K562 (cell line): ENCODE data around the gene SOX8. TPM values are rescaled to one million over a fixed set of nuclear protein-coding genes. Genes with fewer than 3 reads are reported as not detected.
A peak's percentile ranks its signal among the peaks of the same experiment; 100 is the strongest.

Source experiments
- ATAC-seq: fragments of 200-7000 bp; cut with Tn5 transposase; 3 replicates; pipeline ENCODE4 v1.9.1; 2020; ENCODE audit warnings: moderate library complexity
- BruUV-seq: library from RNA; stranded (reverse); fragments of 400-500 nt; replicated peaks from 2 replicates; lab custom pipeline; 2021; lab: Mats Ljungman, UMichigan
- CTCF ChIA-PET: fragments of 300-600 bp; formaldehyde crosslinking; extraction: SDS; loops from one replicate; lab custom pipeline; 2021; ENCODE audit warnings: low intra/inter-chr PET ratio; lab: Yijun Ruan, JAX
- POLR2A ChIA-PET: fragments of 300-600, 350-650 bp; sonication (Branson Sonifier 250); formaldehyde crosslinking; extraction: SDS; loops from one replicate; lab custom pipeline; 2021; ENCODE audit warnings: antibody characterized with exemption, inconsistent platforms; lab: Yijun Ruan, JAX
- DNase-seq, 4 experiments: peaks; one replicate each; pipeline versions ENCODE4 v3.0.0 to v3.0.0-alpha.2; 2011 to 2018; ENCODE audit warnings: low spot score in 3 of 4, mixed read lengths in 3 of 4; ENCODE audit errors: extremely low read depth in 1 of 4
- FAIRE-seq: peaks from 2 replicates; lab custom pipeline; 2011; peaks lifted over from hg19 to GRCh38; lab: Jason Lieb, UNC
- H2AFZ ChIP-seq: 2 replicates; pipeline ENCODE4 v1.6.0; 2011; ENCODE audit warnings: low read depth, low read length, control low read depth, inconsistent platforms
- H3K27ac ChIP-seq: fragments of 200-600 bp; 3 replicates; pipeline ENCODE4 v1.8.0; 2011; ENCODE audit warnings: low read depth, mild to moderate bottlenecking, control low read depth, inconsistent platforms, low read length, moderate library complexity, mixed read lengths; ENCODE audit errors: extremely low read depth
- H3K27me3 ChIP-seq, 2 experiments: fragments of 300-600 bp in 1 of 2; 2 replicates in 1 of 2; 3 replicates in 1 of 2; pipeline versions ENCODE4 v1.6.0 to v1.8.0; 2011; ENCODE audit warnings: inconsistent platforms in 2 of 2, low read length in 2 of 2, mild to moderate bottlenecking in 1 of 2, mixed read lengths in 1 of 2, moderate library complexity in 1 of 2; ENCODE audit not compliant: control insufficient read depth in 2 of 2, insufficient read depth in 2 of 2
- H3K36me3 ChIP-seq: fragments of 300-600 bp; 3 replicates; pipeline ENCODE4 v1.8.0; 2011; ENCODE audit warnings: mild to moderate bottlenecking, low read length, inconsistent platforms; ENCODE audit not compliant: control insufficient read depth, insufficient read depth
- H3K4me1 ChIP-seq, 2 experiments: fragments of 200-600 bp in 1 of 2; replicated peaks in 1 of 2; 2 replicates in 1 of 2; 3 replicates in 1 of 2; pipeline versions ENCODE4 v1.5.1 to v1.8.0; 2011; ENCODE audit warnings: inconsistent platforms in 2 of 2, low read length in 2 of 2, mild to moderate bottlenecking in 1 of 2, mixed read lengths in 1 of 2, moderate library complexity in 1 of 2; ENCODE audit not compliant: control insufficient read depth in 2 of 2, insufficient read depth in 2 of 2
- H3K4me2 ChIP-seq: 2 replicates; pipeline ENCODE4 v1.6.1; 2011; ENCODE audit warnings: low read length, control low read depth, inconsistent platforms, mixed read lengths; ENCODE audit not compliant: insufficient read depth
- H3K4me3 ChIP-seq: fragments of 200-600 bp; sonication (generic), shearing (Covaris generic); 2 replicates; pipeline ENCODE4 v1.5.1; 2016; ENCODE audit warnings: control low read depth, inconsistent platforms
- H3K79me2 ChIP-seq: fragments of 200-600 bp; 3 replicates; pipeline ENCODE4 v1.8.0; 2011; ENCODE audit warnings: low read length, inconsistent platforms; ENCODE audit not compliant: control insufficient read depth, insufficient read depth
- H3K9ac ChIP-seq, 2 experiments: 2 replicates each; pipeline versions ENCODE4 v1.6.0 to v1.6.1; 2011; ENCODE audit warnings: low read depth in 2 of 2, low read length in 2 of 2, control low read depth in 1 of 2, inconsistent platforms in 1 of 2, mild to moderate bottlenecking in 1 of 2, mixed read lengths in 1 of 2; ENCODE audit not compliant: insufficient read depth in 1 of 2
- H3K9me1 ChIP-seq: one replicate; pipeline ENCODE4 v1.6.0; 2011; ENCODE audit warnings: inconsistent platforms, mild to moderate bottlenecking, low read length, moderate library complexity; ENCODE audit not compliant: control insufficient read depth, insufficient read depth
- H3K9me3 ChIP-seq: replicated peaks from 2 replicates; pipeline ENCODE4 v1.5.1; 2011; ENCODE audit warnings: low read depth, low read length, inconsistent platforms; ENCODE audit not compliant: control insufficient read depth, insufficient read depth
- H4K20me1 ChIP-seq: replicated peaks from 2 replicates; pipeline ENCODE4 v1.6.1; 2011; ENCODE audit warnings: low read length, inconsistent platforms, mixed read lengths; ENCODE audit not compliant: control insufficient read depth, insufficient read depth
- EGR1 ChIP-seq: fragments of 450-650 bp; conservative IDR thresholded peaks from 2 replicates; pipeline ENCODE4 v1.6.1; 2017; ENCODE audit warnings: mild to moderate bottlenecking
- HNRNPL ChIP-seq: fragments of 200-400 bp; formaldehyde crosslinking; IDR thresholded peaks from 2 replicates; pipeline ENCODE4 v1.6.1; 2017; ENCODE audit warnings: low read depth, mild to moderate bottlenecking, low read length
- HNRNPLL ChIP-seq: fragments of 200-400 bp; formaldehyde crosslinking; IDR thresholded peaks from 2 replicates; pipeline ENCODE4 v1.6.1; 2017; ENCODE audit warnings: low read length, low read depth, mild to moderate bottlenecking; ENCODE audit not compliant: poor library complexity, severe bottlenecking
- NELFE ChIP-seq: IDR thresholded peaks from 2 replicates; pipeline ENCODE4 v1.6.1; 2011; ENCODE audit warnings: mild to moderate bottlenecking; ENCODE audit not compliant: insufficient read depth, insufficient read length
- ZFX ChIP-seq: sonication (generic); formaldehyde crosslinking; IDR thresholded peaks from 2 replicates; pipeline ENCODE4 v1.8.0; 2022; ENCODE audit warnings: mild to moderate bottlenecking, missing genetic modification reagents, moderate library complexity
- WGBS: fragments of 100-300 bp; shearing (Covaris generic); methylation state at CpG from one replicate; pipeline ENCODE4 v1.1.6; 2016; ENCODE audit warnings: low coverage, mixed read lengths; ENCODE audit not compliant: insufficient coverage; ENCODE audit errors: missing lambda C conversion rate; 5-methylcytosine and 5-hydroxymethylcytosine counted together
- in situ Hi-C: fragments of 300-500 bp; cut with MboI; formaldehyde crosslinking; loops from 4 replicates; pipeline ENCODE4 v1.15.0; 2018; ENCODE audit warnings: inconsistent platforms, mixed read lengths
- intact Hi-C: fragments of 100-400 bp; cut with micrococcal nuclease; formaldehyde crosslinking; loops from 2 replicates; pipeline ENCODE4 v1.14.2; 2022
- polyA plus RNA-seq, 8 experiments: library from polyadenylated mRNA; depleted of rRNA in 4 of 8; stranded (reverse) in 5 of 8; unstranded in 3 of 8; fragments of >200 nt; fragmentation: Nextera tagmentation in 2 of 8; fragmentation: Illumina TruSeq in 1 of 8; extraction: Ambion mirVana in 2 of 8; extraction: Trizol in 1 of 8; gene quantifications; 2 replicates each; pipeline versions ENCODE4 v1.2.1 to v1.2.3, GENCODE V29; 2011 to 2014; ENCODE audit warnings: inconsistent platforms in 1 of 8, missing spikeins in 1 of 8
- total RNA-seq, 7 experiments: library from RNA; depleted of rRNA in 6 of 7; stranded (reverse); fragments of >200 nt in 6 of 7; fragmentation: Illumina TruSeq in 2 of 7; extraction: Trizol in 2 of 7; gene quantifications; 2 replicates each; pipeline versions ENCODE4 v1.2.1 to v1.2.3, GENCODE V29; 2011 to 2021; ENCODE audit warnings: low replicate concordance in 1 of 7
- TF ChIP-seq, protein P1 (sequence below), 2 experiments: fragments of 250-450 bp in 1 of 2; fragments of 450-650 bp in 1 of 2; sonication (Bioruptor Pico) in 1 of 2; IDR thresholded peaks; 2 replicates each; pipeline versions ENCODE4 v1.6.1 to v1.8.0; 2016 to 2021; ENCODE audit warnings: mild to moderate bottlenecking in 2 of 2, moderate library complexity in 2 of 2, missing compliant biosample characterization in 1 of 2, missing genetic modification characterization in 1 of 2
- TF ChIP-seq, protein P2 (sequence below): sonication (generic); formaldehyde crosslinking; IDR thresholded peaks from 2 replicates; pipeline ENCODE4 v1.8.1; 2023; ENCODE audit warnings: mild to moderate bottlenecking, missing genetic modification reagents
- TF ChIP-seq, protein P3 (sequence below), 2 experiments: IDR thresholded peaks; 2 replicates each; pipeline ENCODE4 v1.6.1; 2012; ENCODE audit warnings: improper control_type of control experiment in 2 of 2, low read depth in 2 of 2, low read length in 2 of 2, borderline replicate concordance in 1 of 2

The SOX8 gene
- total and polyA plus RNA-seq, 9 of the 15 experiments (the other 6 are each of a cell fraction or from before 2014, with no cell fraction given): 0.07 to 0.15 (median 0.15) TPM; not detected in 6

DNA sequence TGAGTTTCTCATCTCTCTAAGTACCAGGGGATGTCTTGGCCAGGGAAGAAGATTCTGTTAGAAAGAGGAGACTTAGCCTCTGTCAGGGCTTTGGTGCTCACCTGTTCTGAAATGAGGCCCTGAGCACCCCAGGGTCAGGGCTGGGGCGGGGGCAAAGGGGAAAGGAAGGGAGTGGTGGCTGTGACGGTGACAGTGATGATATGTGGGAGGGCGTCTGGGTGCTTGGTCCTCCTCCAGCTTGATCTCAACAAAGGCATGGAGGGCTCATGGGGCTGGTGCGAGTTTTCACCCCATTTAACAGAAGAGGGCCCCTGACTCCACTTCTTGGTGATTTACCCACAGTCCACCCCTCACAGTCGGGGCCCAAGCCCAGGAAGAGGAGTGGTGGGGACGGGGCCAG lies 15.1 kb downstream of the SOX8 start (continued):
- TF ChIP-seq, protein P1, sequence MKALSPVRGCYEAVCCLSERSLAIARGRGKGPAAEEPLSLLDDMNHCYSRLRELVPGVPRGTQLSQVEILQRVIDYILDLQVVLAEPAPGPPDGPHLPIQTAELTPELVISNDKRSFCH (CRISPR knock-in tag; IDR thresholded peaks at IDR 0.05): no peak
- TF ChIP-seq, protein P1 (tag; IDR thresholded peaks at IDR 0.05): no peak
- TF ChIP-seq ZFX (CRISPR knock-in tag) (no peak), HNRNPL (no peak)
- TF ChIP-seq, protein P2, sequence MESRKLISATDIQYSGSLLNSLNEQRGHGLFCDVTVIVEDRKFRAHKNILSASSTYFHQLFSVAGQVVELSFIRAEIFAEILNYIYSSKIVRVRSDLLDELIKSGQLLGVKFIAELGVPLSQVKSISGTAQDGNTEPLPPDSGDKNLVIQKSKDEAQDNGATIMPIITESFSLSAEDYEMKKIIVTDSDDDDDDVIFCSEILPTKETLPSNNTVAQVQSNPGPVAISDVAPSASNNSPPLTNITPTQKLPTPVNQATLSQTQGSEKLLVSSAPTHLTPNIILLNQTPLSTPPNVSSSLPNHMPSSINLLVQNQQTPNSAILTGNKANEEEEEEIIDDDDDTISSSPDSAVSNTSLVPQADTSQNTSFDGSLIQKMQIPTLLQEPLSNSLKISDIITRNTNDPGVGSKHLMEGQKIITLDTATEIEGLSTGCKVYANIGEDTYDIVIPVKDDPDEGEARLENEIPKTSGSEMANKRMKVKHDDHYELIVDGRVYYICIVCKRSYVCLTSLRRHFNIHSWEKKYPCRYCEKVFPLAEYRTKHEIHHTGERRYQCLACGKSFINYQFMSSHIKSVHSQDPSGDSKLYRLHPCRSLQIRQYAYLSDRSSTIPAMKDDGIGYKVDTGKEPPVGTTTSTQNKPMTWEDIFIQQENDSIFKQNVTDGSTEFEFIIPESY (CRISPR knock-in tag): no peak

DNA sequence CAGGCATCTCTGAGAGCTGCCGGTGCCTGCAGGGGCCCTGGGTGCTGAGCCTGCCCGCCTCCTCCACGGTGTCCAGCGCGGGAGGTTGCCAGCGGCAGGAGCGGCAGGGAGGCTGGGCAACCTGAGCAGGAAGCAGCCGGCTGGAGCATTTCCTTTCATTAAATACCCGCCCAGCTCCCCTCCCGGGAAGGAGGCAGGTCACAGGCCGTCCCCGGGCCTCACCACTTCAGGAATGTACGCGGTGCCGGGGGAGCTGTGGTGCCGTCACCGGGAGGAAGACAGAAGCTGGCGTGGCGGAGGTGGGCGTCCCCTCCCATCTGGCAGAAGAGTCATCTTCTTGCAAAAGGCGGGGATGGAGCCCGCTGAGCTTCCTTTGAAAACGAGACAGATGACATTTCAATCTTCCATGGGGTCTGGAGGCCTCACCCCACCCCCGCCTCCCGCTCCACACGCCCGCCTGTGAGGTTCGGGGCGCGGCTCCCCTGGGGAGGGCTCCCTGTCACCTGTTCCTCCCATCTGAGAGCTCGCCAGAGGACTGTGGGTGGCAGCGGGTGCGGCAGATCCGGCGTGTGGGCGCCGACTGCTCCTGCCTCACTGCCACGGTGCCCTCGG lies 16.0 kb downstream of the SOX8 start:
- FAIRE-seq (no peak), DNase-seq (no peak), ATAC-seq (no peak)
- ChIA-PET POLR2A (interaction anchor here (0.6 to 1.2 kb wide), 3 partner anchors 15 to 157 kb away, joined by 3 read pairs; no protein-coding TSS in a partner anchor), CTCF (no interaction called here)
- H4K20me1 ChIP-seq: peaks cover 8% of the 10 kb centered on the region
- H3K9me3 ChIP-seq: 0 out of 2 replicates have a peak, but pooled peaks cover 2% of the 10 kb centered on the region
- H3K36me3 ChIP-seq: no peaks in the 10 kb centered on the region
- H2AFZ ChIP-seq: no peak overlapping the region
- no peak overlapping the region for H3K4me3 ChIP-seq
- no TSS peak for BruUV-seq
- H3K79me2 ChIP-seq: no peaks in the 10 kb centered on the region
- in situ Hi-C loops (no loop called here), intact Hi-C loops (no loop called here)
- H3K4me2 ChIP-seq: no peak overlapping the region
- no peaks in the 10 kb centered on the region for H3K9me1 ChIP-seq
- under 1% methylated on average over 25 of the region's 39 CpGs for WGBS
- peaks cover 0 to 28% of the 10 kb centered on the region in 2 experiments; a peak in 2 of 5 replicates for H3K4me1 ChIP-seq
- no peak for TF ChIP-seq NELFE
- no peak for TF ChIP-seq HNRNPLL
- peak; percentile 18; the same call in 1 of the 2 replicates for TF ChIP-seq EGR1
- TF ChIP-seq, protein P3, sequence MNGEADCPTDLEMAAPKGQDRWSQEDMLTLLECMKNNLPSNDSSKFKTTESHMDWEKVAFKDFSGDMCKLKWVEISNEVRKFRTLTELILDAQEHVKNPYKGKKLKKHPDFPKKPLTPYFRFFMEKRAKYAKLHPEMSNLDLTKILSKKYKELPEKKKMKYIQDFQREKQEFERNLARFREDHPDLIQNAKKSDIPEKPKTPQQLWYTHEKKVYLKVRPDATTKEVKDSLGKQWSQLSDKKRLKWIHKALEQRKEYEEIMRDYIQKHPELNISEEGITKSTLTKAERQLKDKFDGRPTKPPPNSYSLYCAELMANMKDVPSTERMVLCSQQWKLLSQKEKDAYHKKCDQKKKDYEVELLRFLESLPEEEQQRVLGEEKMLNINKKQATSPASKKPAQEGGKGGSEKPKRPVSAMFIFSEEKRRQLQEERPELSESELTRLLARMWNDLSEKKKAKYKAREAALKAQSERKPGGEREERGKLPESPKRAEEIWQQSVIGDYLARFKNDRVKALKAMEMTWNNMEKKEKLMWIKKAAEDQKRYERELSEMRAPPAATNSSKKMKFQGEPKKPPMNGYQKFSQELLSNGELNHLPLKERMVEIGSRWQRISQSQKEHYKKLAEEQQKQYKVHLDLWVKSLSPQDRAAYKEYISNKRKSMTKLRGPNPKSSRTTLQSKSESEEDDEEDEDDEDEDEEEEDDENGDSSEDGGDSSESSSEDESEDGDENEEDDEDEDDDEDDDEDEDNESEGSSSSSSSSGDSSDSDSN (IDR thresholded peaks at IDR 0.05; ENCODE audit: borderline replicate concordance in 1 of 2, low read depth in 2 of 2, low read length in 2 of 2): peak in 1 of 2 experiments; percentile 14; a peak in 1 of 4 replicates
- H3K9ac ChIP-seq: no peak overlapping the region
- H3K27ac ChIP-seq: no peak overlapping the region
- peaks cover 41 to 64% of the 10 kb centered on the region in 2 experiments; a peak in 4 of 5 replicates for H3K27me3 ChIP-seq
